PC-3 (cell line): Measurements from ENCODE around the gene RBM20. TPM values are rescaled to one million over a fixed set of nuclear protein-coding genes. Genes with fewer than 3 reads are reported as not detected.

Experiments
- ATAC-seq: fragments of 200-7000 bp; cut with Tn5 transposase; 2 replicates; pipeline ENCODE4 v1.9.1; 2020; ENCODE audit warnings: mild to moderate bottlenecking, moderate library complexity
- BruUV-seq: library from RNA; stranded (reverse); fragments of 400-500 nt; replicated peaks from 2 replicates; lab custom pipeline; 2021; lab: Mats Ljungman, UMichigan
- CTCF ChIA-PET: fragments of 300-600 bp; sonication (Branson Sonifier 250); formaldehyde crosslinking; loops from one replicate; lab custom pipeline; 2022; ENCODE audit warnings: antibody characterized with exemption; lab: Charles Lee
- POLR2A ChIA-PET: fragments of 300-600 bp; sonication (Branson Sonifier 250); formaldehyde crosslinking; loops from one replicate; lab custom pipeline; 2022; ENCODE audit warnings: antibody characterized with exemption; ENCODE audit not compliant: unreplicated experiment; lab: Charles Lee
- DNase-seq: peaks from one replicate; pipeline ENCODE4 v3.0.0-alpha.2; 2015
- H2AFZ ChIP-seq: fragments of 300-600 bp; sonication (generic); 2 replicates; pipeline ENCODE4 v1.6.0; 2016; ENCODE audit warnings: antibody characterized with exemption, low read length
- H3F3A ChIP-seq: fragments of 300-600 bp; sonication (generic); one replicate; pipeline ENCODE4 v1.6.0; 2017; ENCODE audit warnings: antibody characterized with exemption, low read length, control low read depth, mild to moderate bottlenecking; ENCODE audit not compliant: unreplicated experiment
- H3K27ac ChIP-seq: fragments of 300-600 bp; sonication (generic); 2 replicates; pipeline ENCODE4 v1.5.1; 2016; ENCODE audit warnings: mild to moderate bottlenecking, low read length
- H3K27me3 ChIP-seq: fragments of 300-600 bp; sonication (generic); 2 replicates; pipeline ENCODE4 v1.6.1; 2016; ENCODE audit warnings: low read length, mixed read lengths
- H3K36me3 ChIP-seq: fragments of 300-600 bp; sonication (generic); 2 replicates; pipeline ENCODE4 v1.6.1; 2016; ENCODE audit warnings: low read depth, mixed run types, low read length, mixed read lengths
- H3K4me1 ChIP-seq: fragments of 300-600 bp; sonication (generic); 2 replicates; pipeline ENCODE4 v1.5.1; 2016; ENCODE audit warnings: low read length; ENCODE audit not compliant: insufficient read depth
- H3K4me2 ChIP-seq: fragments of 300-600 bp; sonication (generic); 2 replicates; pipeline ENCODE4 v1.6.0; 2016; ENCODE audit warnings: low read length
- H3K4me3 ChIP-seq: fragments of 300-600 bp; sonication (generic); 2 replicates; pipeline ENCODE4 v1.5.1; 2016; ENCODE audit warnings: mild to moderate bottlenecking, low read length, mixed read lengths
- H3K79me2 ChIP-seq: fragments of 300-600 bp; sonication (generic); 2 replicates; pipeline ENCODE4 v1.6.1; 2017; ENCODE audit warnings: low read length, mixed read lengths
- H3K9ac ChIP-seq: fragments of 300-600 bp; sonication (generic); 2 replicates; pipeline ENCODE4 v1.6.0; 2016; ENCODE audit warnings: mild to moderate bottlenecking, low read length
- H3K9me2 ChIP-seq: fragments of 300-600 bp; sonication (generic); replicated peaks from 2 replicates; pipeline ENCODE4 v1.6.1; 2016; ENCODE audit warnings: mixed run types, low read length, mixed read lengths
- H3K9me3 ChIP-seq: fragments of 300-600 bp; sonication (generic); 2 replicates; pipeline ENCODE4 v1.6.1; 2016; ENCODE audit warnings: low read length, mixed read lengths
- H4K20me1 ChIP-seq: fragments of 300-600 bp; sonication (generic); 2 replicates; pipeline ENCODE4 v1.6.1; 2016; ENCODE audit warnings: low read length, mixed read lengths
- EZH2 ChIP-seq: fragments of 300-600 bp; sonication (generic); IDR thresholded peaks from one replicate; pipeline ENCODE4 v1.6.1; 2017; ENCODE audit warnings: antibody characterized with exemption, mild to moderate bottlenecking, low read length; ENCODE audit not compliant: unreplicated experiment
- EZH2phosphoT487 ChIP-seq: fragments of 300-600 bp; sonication (generic); IDR thresholded peaks from 2 replicates; pipeline ENCODE4 v1.6.1; 2018; ENCODE audit warnings: mild to moderate bottlenecking, antibody characterized with exemption, low read length, borderline replicate concordance
- intact Hi-C: fragments of 100-400 bp; cut with micrococcal nuclease; formaldehyde crosslinking; loops from 2 replicates; pipeline ENCODE4 v1.9.0; 2023
- total RNA-seq: library from RNA; depleted of rRNA; stranded (reverse); fragments of >200 nt; gene quantifications from 2 replicates; pipeline ENCODE4 v1.2.3, GENCODE V29; 2014
- TF ChIP-seq, protein P1 (sequence below): fragments of 300-600 bp; sonication (generic); conservative IDR thresholded peaks from 2 replicates; pipeline ENCODE4 v1.5.1; 2017; ENCODE audit warnings: antibody characterized with exemption, low read depth, mild to moderate bottlenecking, low read length

RBM20 gene
- total RNA-seq, 1 experiment from 2014 or later: 0.40 TPM

GRCh38 chr10:110843031-110843430 is 198.9 kb downstream of the RBM20 start:
- Histone ChIP-seq H3K36me3 (no peaks in the 10 kb centered on the region), H3K9ac (no peak overlapping the region), H3F3A (no peaks in the 10 kb centered on the region), H3K4me1 (no peaks in the 10 kb centered on the region; the same call in 1 of the 2 replicates), H3K4me2 (no peak overlapping the region), H3K27me3 (no peaks in the 10 kb centered on the region), H3K27ac (no peak overlapping the region), H3K9me2 (no peaks in the 10 kb centered on the region), H3K79me2 (no peaks in the 10 kb centered on the region), H4K20me1 (no peaks in the 10 kb centered on the region), H3K4me3 (no peak overlapping the region), H3K9me3 (no peaks in the 10 kb centered on the region), H2AFZ (no peak overlapping the region)
- intact Hi-C loops: no loop called here
- DNase-seq: no peak
- POLR2A ChIA-PET: no interaction called here
- TF ChIP-seq EZH2 (no peak), EZH2phosphoT487 (no peak)
- TF ChIP-seq, protein P1, sequence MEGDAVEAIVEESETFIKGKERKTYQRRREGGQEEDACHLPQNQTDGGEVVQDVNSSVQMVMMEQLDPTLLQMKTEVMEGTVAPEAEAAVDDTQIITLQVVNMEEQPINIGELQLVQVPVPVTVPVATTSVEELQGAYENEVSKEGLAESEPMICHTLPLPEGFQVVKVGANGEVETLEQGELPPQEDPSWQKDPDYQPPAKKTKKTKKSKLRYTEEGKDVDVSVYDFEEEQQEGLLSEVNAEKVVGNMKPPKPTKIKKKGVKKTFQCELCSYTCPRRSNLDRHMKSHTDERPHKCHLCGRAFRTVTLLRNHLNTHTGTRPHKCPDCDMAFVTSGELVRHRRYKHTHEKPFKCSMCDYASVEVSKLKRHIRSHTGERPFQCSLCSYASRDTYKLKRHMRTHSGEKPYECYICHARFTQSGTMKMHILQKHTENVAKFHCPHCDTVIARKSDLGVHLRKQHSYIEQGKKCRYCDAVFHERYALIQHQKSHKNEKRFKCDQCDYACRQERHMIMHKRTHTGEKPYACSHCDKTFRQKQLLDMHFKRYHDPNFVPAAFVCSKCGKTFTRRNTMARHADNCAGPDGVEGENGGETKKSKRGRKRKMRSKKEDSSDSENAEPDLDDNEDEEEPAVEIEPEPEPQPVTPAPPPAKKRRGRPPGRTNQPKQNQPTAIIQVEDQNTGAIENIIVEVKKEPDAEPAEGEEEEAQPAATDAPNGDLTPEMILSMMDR: no peak
- no peak for ATAC-seq
- CTCF ChIA-PET: no interaction called here
- no TSS peak for BruUV-seq

GRCh38 chr10:110843796-110844616 is 199.9 kb downstream of the RBM20 start:
- CTCF ChIA-PET: no interaction called here
- no peak for ATAC-seq
- no TSS peak for BruUV-seq
- POLR2A ChIA-PET: no interaction called here
- Histone ChIP-seq H3K9me3 (no peaks in the 10 kb centered on the region), H3K27me3 (no peaks in the 10 kb centered on the region), H3K27ac (no peak overlapping the region), H2AFZ (no peak overlapping the region), H3K9me2 (no peaks in the 10 kb centered on the region), H3K4me2 (no peak overlapping the region), H3K4me1 (no peaks in the 10 kb centered on the region; the same call in 1 of the 2 replicates), H4K20me1 (no peaks in the 10 kb centered on the region), H3K9ac (no peak overlapping the region), H3K79me2 (no peaks in the 10 kb centered on the region), H3F3A (no peaks in the 10 kb centered on the region), H3K4me3 (no peak overlapping the region), H3K36me3 (no peaks in the 10 kb centered on the region)
- intact Hi-C loops: no loop called here
- no peak for DNase-seq
- TF ChIP-seq EZH2phosphoT487 (no peak), EZH2 (no peak)
- TF ChIP-seq, protein P1: no peak

DNA sequence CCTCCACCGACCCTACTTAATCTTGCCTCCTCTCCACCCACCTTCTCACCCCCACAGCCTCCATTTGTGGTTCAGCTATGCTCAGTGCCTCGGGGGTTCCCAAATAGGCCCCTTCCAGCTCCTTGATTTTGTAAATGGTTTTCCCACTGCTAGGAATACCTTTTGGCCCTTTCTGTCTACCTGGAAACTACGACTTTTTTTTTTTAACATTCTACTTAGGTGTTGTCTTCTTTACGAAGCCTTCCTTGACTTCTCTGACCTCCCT is 200.4 kb downstream of the RBM20 start:
- H3K4me3 ChIP-seq: no peak overlapping the region
- H3K9me3 ChIP-seq: no peaks in the 10 kb centered on the region
- BruUV-seq: no TSS peak
- TF ChIP-seq EZH2phosphoT487: no peak
- no peak for TF ChIP-seq EZH2
- TF ChIP-seq, protein P1: no peak
- ATAC-seq (no peak), DNase-seq (no peak)
- H3K27me3 ChIP-seq: no peaks in the 10 kb centered on the region
- ChIA-PET POLR2A (no interaction called here), CTCF (no interaction called here)
- no peaks in the 10 kb centered on the region for H3F3A ChIP-seq
- H3K36me3 ChIP-seq: no peaks in the 10 kb centered on the region
- H3K4me2 ChIP-seq: no peak overlapping the region
- no peak overlapping the region for H3K9ac ChIP-seq
- H3K79me2 ChIP-seq: no peaks in the 10 kb centered on the region
- no peaks in the 10 kb centered on the region for H4K20me1 ChIP-seq
- no peak overlapping the region for H3K27ac ChIP-seq
- no peaks in the 10 kb centered on the region for H3K9me2 ChIP-seq
- H3K4me1 ChIP-seq: no peaks in the 10 kb centered on the region; the same call in 1 of the 2 replicates
- no peak overlapping the region for H2AFZ ChIP-seq
- intact Hi-C loops: no loop called here
